SW 1271 (cell line): ENCODE results near the gene RYR3.
"Not testable (repeated sequence)": the region's sequence is repeated elsewhere in the genome, so short reads cannot be mapped to it uniquely, and the experiment has no call there.

Experiments used
- DNase-seq, 2 experiments: peaks; one replicate each; lab custom pipeline; 2025; lab: John Stamatoyannopoulos, UW

RYR3 gene

DNA sequence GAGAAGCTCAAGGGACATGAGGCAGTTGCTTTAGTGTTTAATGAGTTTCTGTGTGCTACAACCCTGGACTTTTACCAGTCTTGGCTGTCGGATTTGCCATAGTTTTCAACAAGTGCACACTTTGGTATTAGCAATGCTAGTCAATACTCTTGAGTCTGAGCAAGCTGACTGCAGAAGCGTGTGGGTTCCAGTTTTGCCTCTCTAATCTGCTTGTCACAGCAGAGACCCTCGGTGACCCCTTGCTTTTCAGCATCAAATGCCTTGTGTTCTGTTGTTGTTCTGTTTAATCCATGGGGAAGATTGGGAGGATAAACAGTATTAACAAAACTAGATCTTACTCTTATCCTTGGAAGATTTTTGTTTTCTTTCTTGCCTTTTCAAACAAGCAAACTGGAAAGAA is 463.2 kb downstream of the RYR3 start:
- DNase-seq, result no peak

DNA sequence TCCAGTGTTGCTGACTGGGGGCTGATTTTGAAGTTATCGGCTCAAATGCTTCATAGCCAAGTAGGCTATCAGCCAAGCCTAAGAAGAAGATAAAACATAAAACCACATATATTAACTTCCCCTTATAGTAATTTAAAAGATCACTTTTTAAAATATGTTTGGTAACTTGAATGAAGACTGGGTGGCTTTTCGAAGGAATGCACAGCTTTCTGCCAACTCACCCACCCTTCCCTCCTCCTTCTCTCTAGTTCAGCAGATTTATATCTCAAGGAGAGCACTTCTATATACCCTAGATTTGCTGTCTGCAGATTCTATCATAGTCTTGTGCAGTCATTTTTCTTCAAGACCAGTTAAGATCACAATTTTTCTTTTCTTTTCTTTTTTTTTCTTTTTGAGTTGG is 468.1 kb downstream of the RYR3 start:
- DNase-seq, result no peak

DNA sequence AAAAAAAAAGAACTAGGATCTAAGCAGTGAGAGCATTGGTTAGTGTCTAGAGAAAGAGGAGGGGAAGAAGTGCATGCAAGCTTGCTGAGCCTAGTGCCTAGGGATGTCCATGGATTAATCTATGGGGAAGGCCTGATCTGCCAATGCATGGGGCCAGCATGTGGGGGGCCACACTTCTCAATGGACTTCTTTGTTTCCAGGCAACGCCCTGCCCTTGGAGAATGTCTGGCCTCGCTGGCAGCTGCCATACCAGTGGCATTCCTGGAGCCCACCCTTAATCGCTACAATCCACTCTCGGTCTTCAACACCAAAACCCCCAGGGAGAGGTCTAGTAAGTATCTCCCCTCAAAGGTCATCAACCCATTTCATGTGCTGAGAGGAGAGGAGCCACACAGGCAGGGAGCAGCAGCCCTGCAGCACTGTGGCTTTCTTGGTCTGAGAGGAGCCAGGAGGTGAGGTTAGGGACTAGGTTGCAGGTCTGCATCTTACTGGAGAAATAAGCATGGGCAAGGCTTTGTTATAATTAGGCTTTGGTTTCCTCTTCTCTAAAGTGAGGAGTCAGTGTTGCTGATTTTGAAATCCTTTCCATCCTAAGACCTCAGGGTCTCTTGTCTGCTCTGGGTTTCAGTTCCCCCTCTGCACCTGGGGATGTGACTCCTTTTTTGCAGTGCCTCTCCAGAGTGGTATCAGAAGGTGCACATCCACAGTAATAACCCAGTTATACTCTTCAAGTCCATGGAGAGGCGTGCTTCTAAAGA is 469.4 kb downstream of the RYR3 start:
- no peak for DNase-seq

DNA sequence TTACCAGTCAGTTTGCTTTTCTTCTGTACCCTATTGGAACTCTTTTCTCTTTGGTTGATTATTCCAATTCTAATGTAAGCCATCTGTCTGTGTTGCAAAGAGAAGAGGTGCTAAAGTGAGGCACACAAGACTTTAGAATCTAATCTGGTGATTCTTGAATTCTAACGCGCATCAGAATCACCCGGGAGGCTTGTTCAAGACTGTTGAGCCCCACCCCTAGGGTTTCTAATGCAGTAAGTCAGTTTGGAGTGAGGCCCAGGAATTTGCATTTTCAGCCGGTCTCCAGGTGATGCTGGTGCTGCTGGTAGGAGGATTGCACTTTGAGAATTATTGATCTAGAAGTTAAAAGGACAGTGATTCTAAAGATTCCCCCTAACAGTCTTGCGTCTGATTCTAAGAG is 472.2 kb downstream of the RYR3 start:
- DNase-seq, result no peak

DNA sequence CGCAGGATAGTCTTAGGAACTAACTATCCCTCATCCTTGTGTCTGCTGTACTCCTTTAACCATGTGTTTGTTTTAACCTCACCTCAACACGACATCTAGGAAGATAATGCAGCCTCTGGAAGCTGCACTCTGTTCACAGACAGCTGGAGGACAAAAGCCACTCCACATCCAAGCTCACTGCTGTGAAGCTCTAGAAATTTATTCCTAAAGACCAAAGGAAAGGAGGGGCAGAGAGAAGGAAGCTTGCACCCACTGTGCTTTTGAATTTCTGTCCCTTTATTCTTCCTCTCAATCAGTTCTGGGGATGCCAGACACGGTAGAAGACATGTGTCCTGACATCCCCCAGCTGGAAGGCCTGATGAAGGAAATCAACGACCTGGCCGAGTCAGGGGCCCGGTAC is 474.6 kb downstream of the RYR3 start:
- DNase-seq, result no peak

DNA sequence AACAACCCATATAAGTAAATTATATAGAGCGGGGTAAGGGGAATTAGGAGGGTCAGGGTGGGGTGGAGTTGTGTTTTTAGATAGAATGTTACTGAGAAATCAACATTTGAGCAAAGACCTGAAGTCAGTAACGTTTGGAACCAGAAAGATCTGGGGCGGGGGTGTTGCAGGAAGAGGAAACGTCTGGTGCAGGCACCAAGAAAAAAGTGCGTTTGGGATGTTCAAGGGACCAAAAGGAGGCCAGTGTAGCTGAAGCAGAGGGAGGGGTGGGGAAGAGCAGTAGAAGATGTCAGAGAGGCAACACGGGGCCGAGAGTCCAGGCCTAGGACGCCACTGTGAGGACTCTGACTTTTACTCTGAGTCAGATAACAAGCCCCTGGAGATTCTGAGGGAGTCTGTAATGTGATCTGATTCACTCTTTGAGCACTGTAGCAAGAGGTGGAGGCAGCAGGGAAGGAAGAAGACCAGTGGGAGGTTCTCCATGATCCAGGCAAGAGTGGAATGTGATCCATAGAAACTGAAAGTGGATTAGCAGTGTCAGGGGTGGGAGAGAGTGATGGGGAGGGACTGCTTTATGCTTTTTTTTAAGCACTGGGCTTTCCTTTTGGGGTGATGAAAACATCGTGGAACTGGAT is 478.3 kb downstream of the RYR3 start:
- DNase-seq, result no peak

DNA sequence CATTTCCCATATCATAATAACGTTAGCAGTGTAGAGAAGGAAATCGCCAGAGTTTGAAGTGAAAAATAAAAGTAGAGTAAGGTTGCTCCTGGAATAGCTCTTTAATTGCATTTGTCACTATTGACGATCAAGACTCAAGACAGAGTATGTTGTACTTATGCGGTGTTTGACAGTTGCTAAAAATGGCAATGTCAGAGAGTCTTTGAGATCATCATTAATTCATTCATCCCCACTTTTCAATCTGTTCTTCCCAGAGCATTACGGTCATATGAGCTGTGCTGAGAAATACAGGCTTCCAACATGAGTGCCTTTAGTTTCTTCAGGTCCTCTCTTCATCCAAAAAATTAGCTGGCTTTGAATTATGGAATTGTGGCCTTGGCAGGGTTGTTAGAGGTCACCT is 483.7 kb downstream of the RYR3 start:
- DNase-seq, result no peak

DNA sequence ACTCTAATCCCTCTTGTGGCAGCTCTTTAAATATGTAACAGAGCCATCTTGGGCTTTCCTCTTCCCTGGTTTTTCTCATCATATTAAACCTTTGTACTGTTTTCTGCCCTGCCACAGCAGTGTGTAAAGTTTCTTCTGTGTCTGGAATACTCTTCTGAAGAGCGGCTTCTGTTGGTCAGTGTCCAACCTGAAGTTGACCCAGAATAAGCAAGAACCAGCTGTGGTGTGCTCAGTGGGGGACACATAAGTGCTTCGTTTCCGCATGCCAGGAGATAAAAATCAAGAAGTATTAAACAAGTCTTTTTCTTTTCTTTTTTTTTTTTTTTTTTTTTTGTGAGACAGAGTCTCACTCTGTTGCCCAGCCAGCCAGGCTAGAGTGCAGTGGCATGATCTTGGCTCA is 484.3 kb downstream of the RYR3 start:
- no peak for DNase-seq

DNA sequence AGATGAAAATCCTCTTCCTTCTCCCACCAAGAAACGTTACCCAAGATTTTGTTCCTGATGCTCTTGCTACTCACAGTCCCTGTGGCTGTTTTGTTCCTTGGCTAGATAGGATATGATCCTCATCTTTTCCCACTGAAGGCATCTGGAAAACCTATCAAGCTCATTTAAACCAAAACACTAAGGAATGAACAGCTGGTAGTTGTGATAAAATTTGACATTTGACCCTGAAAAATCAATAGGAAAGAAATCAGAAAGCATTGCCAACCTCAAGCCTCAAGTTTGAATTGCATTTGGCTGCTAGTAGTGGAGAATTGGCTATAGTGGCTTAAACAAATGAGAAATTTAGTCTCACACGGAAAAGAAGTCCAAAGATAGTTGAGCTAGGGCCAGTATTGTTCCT is 486.9 kb downstream of the RYR3 start:
- no peak for DNase-seq

DNA sequence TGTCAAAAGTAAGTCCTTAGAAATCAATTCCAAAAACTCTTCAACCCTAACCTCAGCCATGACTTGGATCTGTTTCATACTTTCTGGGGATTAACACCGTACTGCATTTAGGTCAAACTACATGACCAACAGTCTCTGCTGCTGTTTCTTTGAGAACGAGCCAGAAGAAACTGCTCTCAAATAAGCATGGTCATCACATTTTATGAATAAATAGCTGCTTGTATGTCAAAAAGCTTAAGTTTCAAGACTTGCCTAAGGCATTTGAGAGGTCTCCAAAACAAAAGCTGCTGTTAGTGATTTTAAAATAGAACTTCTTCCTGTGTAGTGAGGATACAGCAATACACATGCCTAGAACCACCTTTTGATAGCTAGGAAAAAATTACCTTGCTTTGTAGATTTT is 491.2 kb downstream of the RYR3 start:
- no peak for DNase-seq

DNA sequence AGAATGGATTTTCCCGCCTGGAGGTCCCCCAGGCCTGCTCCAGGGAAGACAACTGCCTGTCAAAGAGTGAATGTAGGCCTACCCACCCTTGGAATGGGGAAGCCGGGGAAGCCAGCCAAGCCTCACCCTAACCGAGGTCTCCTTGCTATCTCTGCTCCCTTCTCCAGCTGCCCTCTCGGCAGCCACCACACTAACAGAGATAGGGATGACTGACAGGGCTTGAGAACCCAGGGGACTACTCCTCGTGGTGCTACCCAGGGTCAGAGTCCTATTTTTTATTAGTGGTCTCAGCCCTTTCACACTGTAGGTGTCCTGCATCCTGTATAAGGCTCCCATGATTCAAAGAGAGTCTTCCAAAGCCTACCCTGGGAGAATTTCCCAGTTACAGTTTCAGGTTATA is 496.9 kb downstream of the RYR3 start:
- DNase-seq, result no peak

DNA sequence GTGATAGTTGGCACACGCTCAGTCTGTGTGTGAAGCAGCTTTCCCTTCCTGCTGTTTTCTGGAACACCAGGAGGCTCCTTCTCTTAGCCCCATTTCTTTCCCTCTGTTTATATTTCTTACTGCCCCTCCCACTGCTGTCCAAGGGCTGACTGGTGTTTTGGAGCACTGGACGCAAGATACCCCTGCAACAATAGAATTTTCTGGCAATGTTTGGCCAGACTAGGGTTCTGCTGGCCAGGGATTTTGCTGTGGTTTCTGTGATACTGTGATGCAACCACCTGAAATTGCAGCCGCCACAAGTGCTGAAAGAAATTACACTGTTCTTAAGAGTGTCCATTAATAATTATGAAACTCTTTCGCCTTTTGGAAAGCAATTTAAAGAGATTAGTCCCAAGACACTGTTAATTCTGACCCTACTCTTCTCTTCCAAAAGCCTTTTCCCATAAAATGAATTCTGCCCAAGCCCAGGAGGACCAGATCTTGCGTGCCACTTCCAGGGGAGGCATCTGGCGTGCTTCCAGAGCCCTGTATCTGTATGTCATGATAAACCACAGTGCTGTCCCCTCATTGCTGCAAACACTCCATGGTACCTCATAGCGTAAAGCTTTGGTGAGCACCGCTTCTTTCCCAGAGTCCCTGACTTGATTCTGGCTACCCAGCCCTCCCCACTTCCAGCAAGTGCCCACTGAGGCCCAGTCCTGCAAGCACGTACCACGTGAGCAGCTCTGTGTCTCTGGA is 498.1 kb downstream of the RYR3 start:
- DNase-seq, result no peak

DNA sequence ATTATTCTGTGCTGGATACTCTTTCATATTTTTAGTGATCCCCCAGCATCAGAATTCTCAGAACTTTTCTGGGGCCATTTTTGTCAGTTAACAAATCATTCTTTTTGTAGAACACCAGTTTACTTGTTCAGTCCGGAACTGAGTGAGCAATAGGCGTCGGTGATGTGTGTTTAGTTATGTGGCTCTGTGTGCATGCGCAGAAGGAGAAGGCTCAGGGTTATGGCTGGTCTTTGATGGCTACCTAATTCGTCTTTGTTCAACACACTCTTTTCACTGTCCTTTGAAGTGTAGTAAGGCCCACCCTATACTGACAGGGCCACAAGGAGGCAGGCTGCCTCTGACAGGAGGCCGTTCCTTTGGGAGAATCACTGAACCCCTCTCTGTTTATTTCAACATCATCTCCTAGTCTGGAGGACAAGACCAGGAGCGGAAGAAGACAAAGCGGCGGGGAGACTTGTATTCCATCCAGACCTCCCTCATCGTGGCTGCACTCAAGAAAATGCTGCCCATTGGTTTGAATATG is 499.4 kb downstream of the RYR3 start:
- DNase-seq, result no peak

DNA sequence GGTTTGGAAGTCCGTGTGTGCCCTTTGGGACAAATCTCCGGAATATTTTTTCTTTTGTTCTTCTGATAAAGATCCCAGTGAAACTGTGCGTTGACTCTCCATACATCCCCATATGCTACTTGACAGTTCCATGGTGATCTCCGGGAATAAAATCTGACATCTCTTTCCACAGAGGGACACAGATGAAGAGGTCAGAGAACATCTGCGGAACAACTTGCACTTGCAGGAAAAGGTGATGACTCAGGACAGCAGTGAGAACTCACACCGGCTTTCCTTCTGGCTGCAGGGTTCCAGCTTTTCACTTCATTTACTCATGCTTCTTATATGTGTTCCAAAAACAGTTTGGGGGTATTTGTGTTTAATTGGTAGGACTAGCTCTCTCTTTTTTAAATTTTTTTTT is 500.0 kb downstream of the RYR3 start:
- no peak for DNase-seq

DNA sequence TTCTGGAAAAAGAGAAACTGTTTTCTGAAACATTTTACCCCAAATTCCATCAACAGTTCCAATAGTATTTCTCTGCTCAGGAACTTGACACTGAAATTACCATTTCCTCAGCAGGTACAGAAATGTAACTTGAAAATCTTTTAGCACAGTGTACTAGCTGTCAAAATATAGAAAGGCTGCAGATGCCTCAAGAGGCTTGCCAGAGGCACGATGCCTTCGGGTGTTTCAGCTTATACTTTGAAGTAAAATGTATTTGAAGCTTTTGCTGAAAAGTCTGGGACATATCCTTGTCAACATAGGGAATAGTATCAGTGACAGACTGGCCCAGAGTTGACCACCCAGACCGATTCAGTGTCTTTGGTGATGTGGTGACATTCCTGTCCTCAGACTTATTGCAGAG is 503.1 kb downstream of the RYR3 start:
- DNase-seq, result no peak

DNA sequence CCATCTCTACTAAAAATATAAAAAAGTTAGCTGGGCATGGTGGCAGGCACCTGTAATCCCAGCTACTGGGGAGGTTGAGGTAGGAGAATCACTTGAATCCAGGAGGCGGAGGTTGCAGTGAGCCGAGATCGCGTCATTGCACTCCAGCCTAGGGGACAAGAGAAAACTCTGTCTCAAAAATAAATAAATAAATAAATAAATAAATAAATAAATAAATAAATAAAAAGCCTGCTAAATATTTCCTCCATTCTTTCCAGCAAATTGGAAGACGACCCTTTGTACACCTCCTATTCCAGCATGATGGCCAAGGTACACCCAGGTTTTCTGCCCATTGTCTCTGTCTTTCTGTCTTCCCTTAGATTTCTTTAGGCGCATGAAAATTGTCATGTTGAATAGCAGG is 508.7 kb downstream of the RYR3 start:
- not testable (repeated sequence) for DNase-seq

DNA sequence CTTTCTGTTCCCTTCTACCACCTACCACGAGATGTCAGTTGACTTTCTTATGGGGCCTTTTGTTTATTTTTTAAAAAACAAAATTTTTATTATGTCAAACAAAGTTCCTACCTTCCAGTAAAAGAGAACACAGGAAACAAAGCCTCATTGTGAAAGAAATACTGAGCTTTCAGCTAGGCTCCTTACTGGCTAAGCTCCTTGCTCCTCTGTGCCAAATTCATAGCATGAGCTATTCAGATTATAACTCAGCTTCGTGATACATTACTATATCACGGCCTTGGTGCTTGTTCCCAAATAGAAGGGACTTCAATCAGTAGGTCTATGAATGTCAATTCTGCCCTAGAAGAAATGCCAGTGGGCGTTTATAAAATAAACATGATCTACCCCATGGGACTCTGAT is 511.7 kb downstream of the RYR3 start:
- DNase-seq, result no peak

DNA sequence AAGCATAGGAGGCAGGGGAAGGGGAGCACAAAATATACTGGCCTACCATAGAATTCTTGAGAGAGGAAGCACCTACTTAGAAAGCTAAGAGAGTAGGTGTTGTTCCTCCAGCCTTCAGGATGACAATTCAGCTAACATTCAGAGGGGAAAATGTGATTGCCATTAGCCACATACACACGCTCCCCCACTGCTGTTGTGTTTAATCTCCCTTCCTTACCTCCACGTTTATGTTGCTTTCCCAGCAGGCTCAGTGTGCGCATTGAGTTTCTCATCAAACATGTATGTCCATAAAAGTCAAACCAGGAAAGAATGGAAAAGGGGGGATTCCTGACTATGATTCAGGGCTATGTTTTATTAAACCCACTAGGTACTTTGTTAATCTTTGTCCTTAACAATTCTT is 512.4 kb downstream of the RYR3 start:
- DNase-seq, result no peak

DNA sequence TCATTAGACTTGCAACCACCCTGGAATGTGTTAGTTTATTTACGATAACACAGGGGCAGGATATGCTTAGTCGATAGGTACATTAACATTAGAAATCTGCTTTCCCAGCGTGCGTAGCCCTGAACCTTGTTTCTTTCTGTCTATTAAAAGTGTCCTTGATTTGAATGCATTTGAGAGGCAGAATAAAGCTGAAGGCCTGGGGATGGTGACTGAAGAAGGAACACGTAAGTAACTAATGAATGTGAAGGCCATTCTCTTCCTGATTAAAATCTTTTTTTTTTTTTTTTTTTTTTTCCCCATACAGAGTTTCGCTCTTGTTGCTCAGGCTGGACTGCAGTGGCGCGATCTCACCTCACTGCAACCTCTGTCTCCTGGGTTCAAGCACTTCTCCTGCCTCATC is 514.7 kb downstream of the RYR3 start:
- DNase-seq, result no peak

DNA sequence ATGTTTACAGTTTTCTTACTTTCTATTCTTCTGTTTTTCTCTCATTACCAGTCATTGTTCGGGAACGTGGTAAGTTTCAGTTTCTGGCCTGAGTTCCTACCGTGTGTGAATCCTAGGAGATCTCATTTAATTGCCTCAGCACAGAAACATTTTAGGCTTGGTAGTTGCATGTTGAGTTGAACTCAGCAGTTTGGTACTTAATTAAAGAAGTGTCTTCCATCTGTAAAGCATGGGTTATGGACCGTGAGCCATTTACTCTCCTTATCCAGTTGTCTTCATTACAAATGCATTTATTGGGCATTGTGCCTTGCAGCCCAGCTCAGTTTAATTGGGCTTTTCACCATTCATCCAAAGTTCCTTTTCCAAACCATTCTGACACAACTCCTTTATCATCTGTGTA is 515.4 kb downstream of the RYR3 start:
- DNase-seq, result no peak

DNA sequence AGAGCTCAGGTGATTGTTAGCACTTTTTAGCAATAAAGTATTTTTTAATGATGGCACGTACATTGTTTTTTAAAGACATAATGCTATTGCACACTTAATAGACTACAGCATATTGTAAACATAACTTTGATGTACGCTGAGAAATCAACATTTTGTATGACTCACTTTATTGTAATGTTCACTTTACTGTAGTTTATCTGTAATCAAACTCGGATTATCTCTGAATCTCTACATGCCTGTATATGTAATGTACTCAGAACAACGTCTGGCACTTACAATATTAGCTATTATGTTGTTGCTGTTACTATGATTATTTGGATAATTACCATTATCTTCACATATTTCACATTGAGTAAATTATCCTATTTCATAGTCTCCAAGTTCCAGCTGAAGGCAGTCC is 519.6 kb downstream of the RYR3 start:
- no peak for DNase-seq

DNA sequence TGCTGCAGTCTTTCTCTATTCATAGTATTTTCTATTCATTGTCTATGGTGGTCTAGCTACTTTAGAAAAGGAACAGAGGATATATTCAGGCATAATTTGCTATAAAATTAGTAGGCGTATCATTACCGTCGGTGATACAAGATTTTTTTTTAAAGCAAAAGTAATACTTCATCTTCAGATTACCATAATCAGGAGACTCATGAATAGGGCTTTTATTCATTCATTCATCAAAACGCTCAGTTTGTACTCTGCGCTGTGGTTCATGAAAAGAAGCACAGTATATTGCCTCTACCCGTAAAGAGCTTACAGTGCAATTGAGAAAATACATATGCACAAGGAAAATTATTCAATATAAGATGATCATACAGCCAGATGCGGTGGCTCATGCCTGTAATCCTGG is 520.9 kb downstream of the RYR3 start:
- no peak for DNase-seq
